Hepatocyte (in vitro differentiated cells): ENCODE measurements around the gene TXNRD1. TPM values are rescaled to one million over a fixed set of nuclear protein-coding genes. Genes with fewer than 3 reads are reported as not detected.

Source experiments
- DNase-seq: peaks from one replicate; pipeline ENCODE4 v3.0.0-alpha.2; 2016; ENCODE audit warnings: low spot score
- H2AFZ ChIP-seq: fragments of 200-600 bp; sonication (generic); 2 replicates; pipeline ENCODE4 v1.6.0; 2016; ENCODE audit warnings: antibody characterized with exemption, mild to moderate bottlenecking
- H3K27ac ChIP-seq: fragments of 200-600 bp; sonication (generic); 2 replicates; pipeline ENCODE4 v1.5.1; 2016; ENCODE audit warnings: mild to moderate bottlenecking
- H3K27me3 ChIP-seq: fragments of 200-600 bp; sonication (generic); 2 replicates; pipeline ENCODE4 v1.6.1; 2016
- H3K36me3 ChIP-seq: fragments of 200-600 bp; sonication (generic); replicated peaks from 2 replicates; pipeline ENCODE4 v1.5.1; 2016; ENCODE audit warnings: low read depth; ENCODE audit not compliant: insufficient read depth
- H3K4me1 ChIP-seq: fragments of 200-600 bp; sonication (generic); 2 replicates; pipeline ENCODE4 v1.5.1; 2016; ENCODE audit warnings: mild to moderate bottlenecking, moderate library complexity; ENCODE audit not compliant: insufficient read depth
- H3K4me2 ChIP-seq: fragments of 200-600 bp; sonication (generic); 2 replicates; pipeline ENCODE4 v1.6.0; 2016
- H3K4me3 ChIP-seq: fragments of 200-600 bp; sonication (generic); 2 replicates; pipeline ENCODE4 v1.5.1; 2016; ENCODE audit warnings: mild to moderate bottlenecking
- H3K79me2 ChIP-seq: fragments of 200-600 bp; sonication (generic); 2 replicates; pipeline ENCODE4 v1.6.0; 2017; ENCODE audit warnings: mild to moderate bottlenecking
- H3K9me2 ChIP-seq: fragments of 200-600 bp; sonication (generic); replicated peaks from 2 replicates; pipeline ENCODE4 v1.6.0; 2017; ENCODE audit warnings: mild to moderate bottlenecking; ENCODE audit not compliant: insufficient read depth
- H3K9me3 ChIP-seq: fragments of 200-600 bp; sonication (generic); 2 replicates; pipeline ENCODE4 v1.5.1; 2016; ENCODE audit warnings: low read depth, mild to moderate bottlenecking
- H4K20me1 ChIP-seq: fragments of 200-600 bp; sonication (generic); 2 replicates; pipeline ENCODE4 v1.6.0; 2016; ENCODE audit warnings: mild to moderate bottlenecking; ENCODE audit not compliant: insufficient read depth, poor library complexity, severe bottlenecking
- CTCF ChIP-seq: fragments of 200-600 bp; sonication (generic); IDR thresholded peaks from 2 replicates; pipeline ENCODE4 v1.5.1; 2016; ENCODE audit warnings: antibody characterized with exemption, mild to moderate bottlenecking; ENCODE audit not compliant: poor library complexity
- EZH2 ChIP-seq: fragments of 200-600 bp; sonication (generic); IDR thresholded peaks from 2 replicates; pipeline ENCODE4 v1.6.1; 2016; ENCODE audit warnings: antibody characterized with exemption, mild to moderate bottlenecking, borderline replicate concordance
- EZH2phosphoT487 ChIP-seq: fragments of 200-600 bp; sonication (generic); IDR thresholded peaks from one replicate; pipeline ENCODE4 v1.6.1; 2018; ENCODE audit warnings: antibody characterized with exemption, mild to moderate bottlenecking, low read depth, moderate library complexity; ENCODE audit not compliant: unreplicated experiment, severe bottlenecking
- WGBS: methylation state at CpG from one replicate; pipeline ENCODE4 v1.1.6; 2016; ENCODE audit warnings: low lambda C conversion rate; ENCODE audit errors: missing lambda C conversion rate; 5-methylcytosine and 5-hydroxymethylcytosine counted together
- polyA plus RNA-seq: library from polyadenylated mRNA; unstranded; fragments of >200 nt; fragmentation: Nextera tagmentation; extraction: Ambion mirVana; gene quantifications from 2 replicates; pipeline ENCODE4 v1.2.1, GENCODE V29; 2016
- total RNA-seq: library from RNA; depleted of rRNA; stranded (reverse); fragments of >200 nt; gene quantifications from 2 replicates; pipeline ENCODE4 v1.2.3, GENCODE V29; 2014

Gene TXNRD1
- total and polyA plus RNA-seq, 2 experiments from 2014 or later: 49.8 to 113 TPM

- Histone ChIP-seq H3K36me3 (no peaks in the 10 kb centered on the region), H2AFZ (no peak overlapping the region), H3K9me3 (no peaks in the 10 kb centered on the region), H3K4me2 (peak overlapping the region; percentile 56), H3K27ac (peak overlapping the region; percentile 59), H3K79me2 (no peaks in the 10 kb centered on the region), H3K4me1 (peaks cover 13% of the 10 kb centered on the region), H3K9me2 (no peaks in the 10 kb centered on the region), H3K27me3 (no peaks in the 10 kb centered on the region), H4K20me1 (no peaks in the 10 kb centered on the region), H3K4me3 (no peak overlapping the region)
- peak; percentile 27 for TF ChIP-seq CTCF
- no peak for TF ChIP-seq EZH2
- 50% methylated on average over 8 of the region's 8 CpGs for WGBS
- DNase-seq: peak; percentile 67
These were observed 37.7 kb upstream of the TXNRD1 start for GRCh38 chr12:104177663-104178501.

- Histone ChIP-seq H3K9me2 (no peaks in the 10 kb centered on the region), H3K4me2 (no peak overlapping the region), H4K20me1 (no peaks in the 10 kb centered on the region), H3K27ac (no peak overlapping the region), H3K9me3 (no peaks in the 10 kb centered on the region), H2AFZ (no peak overlapping the region), H3K27me3 (no peaks in the 10 kb centered on the region), H3K36me3 (no peaks in the 10 kb centered on the region), H3K4me1 (peaks cover 13% of the 10 kb centered on the region), H3K4me3 (no peak overlapping the region), H3K79me2 (no peaks in the 10 kb centered on the region)
- DNase-seq: no peak
- WGBS: 72% methylated on average over 5 of the region's 5 CpGs
- no peak for TF ChIP-seq EZH2phosphoT487
- no peak for TF ChIP-seq CTCF
- TF ChIP-seq EZH2: no peak
These were observed 35.2 kb upstream of the TXNRD1 start for GRCh38 chr12:104180374-104180773.

- Histone ChIP-seq H3K4me2 (no peak overlapping the region), H4K20me1 (no peaks in the 10 kb centered on the region), H3K4me3 (no peak overlapping the region), H2AFZ (no peak overlapping the region), H3K9me3 (no peaks in the 10 kb centered on the region), H3K27me3 (no peaks in the 10 kb centered on the region), H3K27ac (no peak overlapping the region), H3K79me2 (no peaks in the 10 kb centered on the region), H3K4me1 (peaks cover 13% of the 10 kb centered on the region), H3K36me3 (no peaks in the 10 kb centered on the region), H3K9me2 (no peaks in the 10 kb centered on the region)
- DNase-seq: no peak
- WGBS: 46% methylated on average over 4 of the region's 4 CpGs
- TF ChIP-seq EZH2phosphoT487 (no peak), EZH2 (no peak), CTCF (no peak)
These were observed 34.3 kb upstream of the TXNRD1 start for GRCh38 chr12:104181313-104181712.
